HepG2 (cell line): Measurements from ENCODE around the gene SLC35E4. TPM values are rescaled to one million over a fixed set of nuclear protein-coding genes. Genes with fewer than 3 reads are reported as not detected.

Source experiments
- ATAC-seq: fragments of 200-7000 bp; cut with Tn5 transposase; 3 replicates; pipeline ENCODE4 v1.9.1; 2020; ENCODE audit warnings: mild to moderate bottlenecking, moderate library complexity
- BruUV-seq: library from RNA; stranded (reverse); fragments of 400-500 nt; replicated peaks from 2 replicates; lab custom pipeline; 2021; lab: Mats Ljungman, UMichigan
- CTCF ChIA-PET: fragments of 300-600 bp; formaldehyde crosslinking; extraction: SDS; loops from one replicate; lab custom pipeline; 2021; ENCODE audit warnings: low total read pairs, inconsistent platforms, low intra/inter-chr PET ratio; lab: Yijun Ruan, JAX
- POLR2A ChIA-PET: fragments of 350-600 bp; sonication (Branson Sonifier 250); formaldehyde crosslinking; loops from one replicate; lab custom pipeline; 2020; ENCODE audit warnings: antibody characterized with exemption, inconsistent platforms; lab: Yijun Ruan, JAX
- DNase-seq: peaks from one replicate; pipeline ENCODE4 v3.0.0-alpha.2; 2015; ENCODE audit warnings: low spot score
- FAIRE-seq: peaks from 3 replicates; lab custom pipeline; 2011; peaks lifted over from hg19 to GRCh38; lab: Jason Lieb, UNC
- H2AFZ ChIP-seq: one replicate; pipeline ENCODE4 v1.6.1; 2011; ENCODE audit warnings: low read length, inconsistent platforms
- H3K27ac ChIP-seq: fragments of 300-600 bp; 3 replicates; pipeline ENCODE4 v1.8.0; 2011; ENCODE audit warnings: mixed run types, mild to moderate bottlenecking, mixed read lengths, low read length, inconsistent platforms; ENCODE audit not compliant: insufficient read depth; ENCODE audit errors: extremely low read length
- H3K27me3 ChIP-seq, 2 experiments: fragments of 200-600 bp in 1 of 2; 2 replicates in 1 of 2; 3 replicates in 1 of 2; pipeline versions ENCODE4 v1.6.0 to v1.8.0; 2011; ENCODE audit warnings: low read length in 2 of 2, mild to moderate bottlenecking in 2 of 2, moderate library complexity in 2 of 2, inconsistent platforms in 1 of 2; ENCODE audit not compliant: insufficient read depth in 2 of 2, control insufficient read depth in 1 of 2
- H3K36me3 ChIP-seq, 2 experiments: fragments of 200-600 bp in 1 of 2; replicated peaks in 1 of 2; 2 replicates in 1 of 2; 3 replicates in 1 of 2; pipeline versions ENCODE4 v1.5.1 to v1.8.0; 2011; ENCODE audit warnings: low read length in 2 of 2, inconsistent platforms in 1 of 2; ENCODE audit not compliant: insufficient read depth in 2 of 2, control insufficient read depth in 1 of 2
- H3K4me1 ChIP-seq: 2 replicates; pipeline ENCODE4 v1.5.1; 2012; ENCODE audit warnings: low read length, inconsistent platforms; ENCODE audit not compliant: insufficient read depth
- H3K4me2 ChIP-seq: 2 replicates; pipeline ENCODE4 v1.6.0; 2011; ENCODE audit warnings: low read depth, low read length, inconsistent platforms
- H3K4me3 ChIP-seq, 3 experiments: fragments of 200-600 bp in 1 of 3; sonication (generic), shearing (Covaris generic) in 1 of 3; replicated peaks in 1 of 3; 2 replicates each; pipeline ENCODE4 v1.5.1; 2011 to 2016; ENCODE audit warnings: low read length in 3 of 3, inconsistent platforms in 2 of 3, low read depth in 2 of 3, mild to moderate bottlenecking in 2 of 3, control low read depth in 1 of 3, mixed read lengths in 1 of 3; ENCODE audit not compliant: insufficient read depth in 1 of 3
- H3K79me2 ChIP-seq: one replicate; pipeline ENCODE4 v1.6.1; 2011; ENCODE audit warnings: low read length, inconsistent platforms; ENCODE audit not compliant: insufficient read depth
- H3K9ac ChIP-seq: 2 replicates; pipeline ENCODE4 v1.6.0; 2011; ENCODE audit warnings: mild to moderate bottlenecking, low read depth, low read length, inconsistent platforms; ENCODE audit not compliant: insufficient read depth
- H3K9me3 ChIP-seq: 2 replicates; pipeline ENCODE4 v1.5.1; 2012; ENCODE audit warnings: mild to moderate bottlenecking, low read length
- H4K20me1 ChIP-seq: 2 replicates; pipeline ENCODE4 v1.6.0; 2011; ENCODE audit warnings: inconsistent platforms, mild to moderate bottlenecking, low read length, moderate library complexity; ENCODE audit not compliant: insufficient read depth
- ADNP ChIP-seq: sonication (generic); formaldehyde crosslinking; IDR thresholded peaks from 2 replicates; pipeline ENCODE4 v1.4.0; 2020; ENCODE audit warnings: missing genetic modification reagents
- CBFB ChIP-seq: sonication (generic); formaldehyde crosslinking; IDR thresholded peaks from 2 replicates; pipeline ENCODE4 v1.4.0; 2020; ENCODE audit warnings: missing genetic modification reagents
- CCAR2 ChIP-seq: fragments of 200-400 bp; formaldehyde crosslinking; optimal IDR thresholded peaks from 2 replicates; pipeline ENCODE3; 2018; ENCODE audit warnings: low read depth, mild to moderate bottlenecking, low read length, moderate library complexity
- GLMP ChIP-seq: sonication (generic); formaldehyde crosslinking; IDR thresholded peaks from 2 replicates; pipeline ENCODE4 v1.9.0; 2021; ENCODE audit warnings: missing genetic modification reagents, mild to moderate bottlenecking, borderline replicate concordance
- HNF1B ChIP-seq: sonication (generic); formaldehyde crosslinking; IDR thresholded peaks from 2 replicates; pipeline ENCODE4 v1.5.1; 2020; ENCODE audit warnings: mild to moderate bottlenecking, moderate library complexity, missing genetic modification reagents
- JUN ChIP-seq: sonication (generic); formaldehyde crosslinking; IDR thresholded peaks from 2 replicates; pipeline ENCODE4 v1.4.0; 2020; ENCODE audit warnings: mild to moderate bottlenecking, missing genetic modification reagents
- ONECUT2 ChIP-seq: sonication (generic); formaldehyde crosslinking; IDR thresholded peaks from 2 replicates; pipeline ENCODE4 v1.4.0; 2020; ENCODE audit warnings: missing genetic modification reagents
- RBAK ChIP-seq: sonication (generic); formaldehyde crosslinking; IDR thresholded peaks from 2 replicates; pipeline ENCODE4 v1.5.1; 2020; ENCODE audit warnings: mild to moderate bottlenecking, missing genetic modification reagents
- TOPORS ChIP-seq: sonication (generic); formaldehyde crosslinking; IDR thresholded peaks from 2 replicates; pipeline ENCODE4 v1.8.0; 2023; ENCODE audit warnings: mild to moderate bottlenecking, missing genetic modification reagents
- ZKSCAN8 ChIP-seq: IDR thresholded peaks from 2 replicates; pipeline ENCODE4 v1.6.1; 2016; ENCODE audit warnings: borderline replicate concordance, missing genetic modification reagents, missing compliant biosample characterization
- ZNF598 ChIP-seq: sonication (generic); formaldehyde crosslinking; IDR thresholded peaks from 2 replicates; pipeline ENCODE4 v1.5.1; 2020; ENCODE audit warnings: mild to moderate bottlenecking, missing genetic modification reagents, borderline replicate concordance
- ZNF841 ChIP-seq: sonication (generic); formaldehyde crosslinking; IDR thresholded peaks from 2 replicates; pipeline ENCODE4 v1.8.1; 2023; ENCODE audit warnings: missing genetic modification reagents, borderline replicate concordance
- WGBS: methylation state at CpG from one replicate; pipeline ENCODE4 v1.1.6; 2017; ENCODE audit warnings: low lambda C conversion rate; 5-methylcytosine and 5-hydroxymethylcytosine counted together
- in situ Hi-C: cut with HindIII; loops from 2 replicates; pipeline ENCODE4 v1.10.0; 2017; ENCODE audit warnings: low pct_unique_long_range_greater_than_20kb; ENCODE audit not compliant: extremely low pct_ligation_motif_present
- intact Hi-C: fragments of 100-400 bp; cut with micrococcal nuclease; formaldehyde crosslinking; loops from one replicate; pipeline ENCODE4 v1.10.0; 2022; ENCODE audit not compliant: unreplicated experiment
- polyA plus RNA-seq, 8 experiments: library from polyadenylated mRNA; depleted of rRNA in 3 of 8; stranded (reverse) in 7 of 8; unstranded in 1 of 8; fragments of >200 nt; fragmentation: Illumina TruSeq in 4 of 8; extraction: Trizol in 4 of 8; gene quantifications; 2 replicates each; pipeline versions ENCODE4 v1.2.1 to v1.2.3, GENCODE V29; 2011 to 2016; ENCODE audit warnings: low read depth in 4 of 8, missing spikeins in 1 of 8, mixed read lengths in 1 of 8; ENCODE audit not compliant: insufficient read depth in 1 of 8
- total RNA-seq, 5 experiments: library from RNA; depleted of rRNA; stranded (reverse); fragments of >200 nt; fragmentation: Illumina TruSeq; extraction: Trizol; gene quantifications; 2 replicates each; pipeline ENCODE4 v1.2.3, GENCODE V29; 2016; ENCODE audit warnings: low read depth in 1 of 5

Gene SLC35E4
- total and polyA plus RNA-seq, 2 of the 13 experiments (the other 11 are each of a cell fraction or from before 2014, with no cell fraction given), result 0.07 to 0.15 TPM

- no peak for TF ChIP-seq HNF1B (CRISPR knock-in tag)
- TF ChIP-seq CCAR2, result no peak
- TF ChIP-seq GLMP (CRISPR knock-in tag), result no peak
- TF ChIP-seq RBAK, result no peak
These were observed 45.6 kb downstream of the SLC35E4 start (continued) for GRCh38 chr22:30680991-30681770.

GRCh38 chr22:30681831-30682230 lies 46.2 kb downstream of the SLC35E4 start:
- FAIRE-seq (no peak), ATAC-seq (no peak), DNase-seq (no peak)
- Histone ChIP-seq H4K20me1 (no peaks in the 10 kb centered on the region), H2AFZ (no peak overlapping the region), H3K79me2 (no peaks in the 10 kb centered on the region), H3K9me3 (no peaks in the 10 kb centered on the region), H3K36me3 (no peaks in the 10 kb centered on the region), H3K27ac (no peak overlapping the region), H3K4me3 (no peak overlapping the region), H3K9ac (no peak overlapping the region), H3K4me2 (no peak overlapping the region), H3K27me3 (peaks cover 0 to 5% of the 10 kb centered on the region in 2 experiments; a peak in 1 of 5 replicates), H3K4me1 (no peaks in the 10 kb centered on the region)
- TF ChIP-seq ZNF841 (CRISPR knock-in tag) (no peak), JUN (CRISPR knock-in tag) (no peak), ZKSCAN8 (no peak), ADNP (CRISPR knock-in tag) (no peak), TOPORS (CRISPR knock-in tag) (no peak), ONECUT2 (CRISPR knock-in tag) (no peak), ZNF598 (CRISPR knock-in tag) (no peak), CBFB (CRISPR knock-in tag) (no peak)
- ChIA-PET CTCF (no interaction called here), POLR2A (no interaction called here)
- BruUV-seq, result no TSS peak
- WGBS, result 17% methylated on average over 2 of the region's 2 CpGs
- intact Hi-C loops (no loop called here), in situ Hi-C loops (no loop called here)
